Measurements from ENCODE around the gene RAB40C. TPM values are rescaled to one million over a fixed set of nuclear protein-coding genes. Genes with fewer than 3 reads are reported as not detected.

The RAB40C gene
- total RNA-seq, 2 donors from 2014 or later, result 11.1 to 13.5 TPM

DNA sequence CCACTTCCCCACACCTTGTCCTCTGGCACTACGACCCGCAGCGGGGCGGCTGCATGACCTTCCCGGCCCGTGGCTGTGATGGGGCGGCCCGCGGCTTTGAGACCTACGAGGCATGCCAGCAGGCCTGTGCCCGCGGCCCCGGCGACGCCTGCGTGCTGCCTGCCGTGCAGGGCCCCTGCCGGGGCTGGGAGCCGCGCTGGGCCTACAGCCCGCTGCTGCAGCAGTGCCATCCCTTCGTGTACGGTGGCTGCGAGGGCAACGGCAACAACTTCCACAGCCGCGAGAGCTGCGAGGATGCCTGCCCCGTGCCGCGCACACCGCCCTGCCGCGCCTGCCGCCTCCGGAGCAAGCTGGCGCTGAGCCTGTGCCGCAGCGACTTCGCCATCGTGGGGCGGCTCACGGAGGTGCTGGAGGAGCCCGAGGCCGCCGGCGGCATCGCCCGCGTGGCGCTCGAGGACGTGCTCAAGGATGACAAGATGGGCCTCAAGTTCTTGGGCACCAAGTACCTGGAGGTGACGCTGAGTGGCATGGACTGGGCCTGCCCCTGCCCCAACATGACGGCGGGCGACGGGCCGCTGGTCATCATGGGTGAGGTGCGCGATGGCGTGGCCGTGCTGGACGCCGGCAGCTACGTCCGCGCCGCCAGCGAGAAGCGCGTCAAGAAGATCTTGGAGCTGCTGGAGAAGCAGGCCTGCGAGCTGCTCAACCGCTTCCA is 43.6 kb downstream of the RAB40C start:
- Histone ChIP-seq H3K27ac (no peak overlapping the region), H3K9me3 (no peaks in the 10 kb centered on the region), H3K36me3 (peaks cover 11% of the 10 kb centered on the region), H3K4me1 (peaks cover 0 to 52% of the 10 kb centered on the region in 2 donors), H3K27me3 (no peaks in the 10 kb centered on the region), H3K4me3 (no peak overlapping the region)
- TF ChIP-seq, protein P1, sequence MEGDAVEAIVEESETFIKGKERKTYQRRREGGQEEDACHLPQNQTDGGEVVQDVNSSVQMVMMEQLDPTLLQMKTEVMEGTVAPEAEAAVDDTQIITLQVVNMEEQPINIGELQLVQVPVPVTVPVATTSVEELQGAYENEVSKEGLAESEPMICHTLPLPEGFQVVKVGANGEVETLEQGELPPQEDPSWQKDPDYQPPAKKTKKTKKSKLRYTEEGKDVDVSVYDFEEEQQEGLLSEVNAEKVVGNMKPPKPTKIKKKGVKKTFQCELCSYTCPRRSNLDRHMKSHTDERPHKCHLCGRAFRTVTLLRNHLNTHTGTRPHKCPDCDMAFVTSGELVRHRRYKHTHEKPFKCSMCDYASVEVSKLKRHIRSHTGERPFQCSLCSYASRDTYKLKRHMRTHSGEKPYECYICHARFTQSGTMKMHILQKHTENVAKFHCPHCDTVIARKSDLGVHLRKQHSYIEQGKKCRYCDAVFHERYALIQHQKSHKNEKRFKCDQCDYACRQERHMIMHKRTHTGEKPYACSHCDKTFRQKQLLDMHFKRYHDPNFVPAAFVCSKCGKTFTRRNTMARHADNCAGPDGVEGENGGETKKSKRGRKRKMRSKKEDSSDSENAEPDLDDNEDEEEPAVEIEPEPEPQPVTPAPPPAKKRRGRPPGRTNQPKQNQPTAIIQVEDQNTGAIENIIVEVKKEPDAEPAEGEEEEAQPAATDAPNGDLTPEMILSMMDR (IDR thresholded peaks at IDR 0.05), result no peak
- no peak for DNase-seq (ENCODE audit: low spot score)

- Histone ChIP-seq H3K36me3 (peaks cover 6% of the 10 kb centered on the region), H3K9me3 (no peaks in the 10 kb centered on the region), H3K27ac (no peak overlapping the region), H3K27me3 (no peaks in the 10 kb centered on the region), H3K4me1 (peaks cover 0 to 51% of the 10 kb centered on the region in 2 donors), H3K4me3 (no peak overlapping the region)
- DNase-seq (ENCODE audit: low spot score), result no peak
- TF ChIP-seq, protein P1 (IDR thresholded peaks at IDR 0.05), result no peak
These were observed 44.3 kb downstream of the RAB40C start for GRCh38 chr16:634051-634670.

- TF ChIP-seq, protein P1 (IDR thresholded peaks at IDR 0.05), result no peak
- Histone ChIP-seq H3K9me3 (no peaks in the 10 kb centered on the region), H3K27me3 (no peaks in the 10 kb centered on the region), H3K4me1 (peaks cover 0 to 43% of the 10 kb centered on the region in 2 donors), H3K27ac (no peak overlapping the region), H3K36me3 (peaks cover 6% of the 10 kb centered on the region), H3K4me3 (peak overlapping the region in 1 of 2 donors; percentile 85)
- DNase-seq (ENCODE audit: low spot score), result no peak
These were observed 45.1 kb downstream of the RAB40C start for GRCh38 chr16:634996-635395.

DNA sequence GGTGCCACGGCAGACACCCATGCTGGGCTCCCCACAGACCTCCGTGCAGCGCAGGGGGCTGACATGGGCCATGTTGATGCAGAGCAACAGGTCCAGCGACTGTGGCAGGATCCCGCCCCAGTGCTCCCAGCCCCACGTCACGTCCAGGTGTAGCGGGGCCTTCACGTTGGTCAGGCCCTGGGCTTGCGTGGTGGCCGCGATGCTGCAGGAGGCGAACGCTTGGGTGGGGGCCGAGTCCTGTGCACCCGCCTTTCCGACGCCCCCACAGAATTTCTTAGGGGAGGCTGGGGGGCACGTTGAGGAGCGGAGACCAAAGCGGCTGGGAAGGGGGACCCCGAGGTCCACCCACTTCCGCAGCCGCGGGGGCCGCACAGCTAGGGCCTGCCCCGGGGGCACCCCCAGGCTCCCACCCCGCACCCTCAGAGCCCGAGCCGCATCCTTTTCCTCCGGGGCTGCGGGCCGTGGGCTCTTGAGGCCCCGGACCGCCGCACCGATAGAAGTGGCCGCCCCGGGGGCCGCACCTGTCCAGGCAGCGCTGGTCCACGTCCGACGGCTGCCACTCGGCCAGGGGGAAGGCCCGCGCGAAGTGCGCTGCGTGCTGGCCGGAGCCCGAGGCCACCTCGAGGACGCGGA is 45.8 kb downstream of the RAB40C start:
- TF ChIP-seq, protein P1 (IDR thresholded peaks at IDR 0.05), result no peak
- peak overlapping the region; percentile 82 to 85 for H3K4me3 ChIP-seq
- peaks cover 0 to 36% of the 10 kb centered on the region in 2 donors for H3K4me1 ChIP-seq
- peaks cover 6% of the 10 kb centered on the region for H3K36me3 ChIP-seq
- peak overlapping the region; percentile 99 for H3K27ac ChIP-seq
- DNase-seq (ENCODE audit: low spot score), result no peak
- no peaks in the 10 kb centered on the region for H3K27me3 ChIP-seq
- H3K9me3 ChIP-seq, result no peaks in the 10 kb centered on the region

DNA sequence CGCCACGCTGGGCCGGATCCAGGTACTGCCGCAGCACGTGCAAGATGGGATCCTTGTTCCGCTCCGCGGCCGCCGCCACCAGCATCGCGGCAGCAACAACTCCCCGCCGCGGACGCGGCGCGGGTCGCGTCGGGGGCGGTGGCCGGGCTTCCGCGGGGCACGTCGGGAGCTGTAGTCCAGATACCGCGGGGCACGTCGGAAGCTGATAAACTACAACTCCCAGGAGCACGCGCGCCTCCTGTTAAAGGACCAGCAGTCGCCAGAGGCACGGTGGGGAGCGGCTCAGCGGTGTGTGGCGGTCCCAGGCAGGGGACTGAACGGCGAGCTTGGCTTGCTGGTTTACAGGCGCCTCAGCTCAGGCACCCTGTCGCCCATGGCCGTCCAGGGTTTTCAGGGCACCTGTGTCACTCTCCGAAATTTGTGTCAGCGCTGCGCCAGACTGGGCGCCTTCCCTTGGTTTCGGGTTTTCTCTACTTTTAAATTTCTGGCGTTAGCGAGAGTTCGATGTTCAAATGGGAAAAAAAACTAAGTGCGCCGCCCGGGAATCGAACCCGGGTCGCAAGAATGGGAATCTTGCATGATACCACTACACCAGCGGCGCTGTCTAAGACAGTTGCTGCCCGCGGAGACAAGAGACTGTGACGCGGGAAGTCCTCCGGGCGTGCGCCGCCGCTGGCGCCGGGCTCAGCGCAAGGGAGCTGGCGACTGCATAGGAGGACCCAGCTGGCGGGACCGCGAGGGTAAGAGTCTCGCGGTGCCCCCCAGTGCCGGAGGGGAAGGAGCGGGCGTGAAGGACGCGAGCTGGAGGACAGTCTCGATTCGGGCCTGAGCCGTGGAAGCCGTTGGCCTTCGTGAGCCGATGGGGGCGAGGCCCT is 46.6 kb downstream of the RAB40C start, which contains the start of gene METTL26:
Gene METTL26 (minus strand): TSS at position 100 of the 875 bp plus-strand sequence. CDS start 15 bp downstream, at position 85.
- H3K4me1 ChIP-seq, result peaks cover 0 to 35% of the 10 kb centered on the region in 2 donors
- peak within 1 kb of the TSS; percentile 82 to 85 for H3K4me3 ChIP-seq
- peaks cover 6% of the 10 kb centered on the region for H3K36me3 ChIP-seq
- no peaks in the 10 kb centered on the region for H3K27me3 ChIP-seq
- peak within 1 kb of the TSS; percentile 99 for H3K27ac ChIP-seq
- no peaks in the 10 kb centered on the region for H3K9me3 ChIP-seq
- peak; percentile 96 for DNase-seq (ENCODE audit: low spot score)
- TF ChIP-seq, protein P1 (IDR thresholded peaks at IDR 0.05), result no peak
